Prostate gland (tissue), 2 donors: ENCODE measurements around the gene AGR3.

ENCODE experiments used
- POLR2A ChIP-seq: fragments of 450-650 bp; IDR thresholded peaks from one replicate; pipeline ENCODE4 v1.6.1; 2016; ENCODE audit warnings: antibody characterized with exemption, mild to moderate bottlenecking
- POLR2AphosphoS5 ChIP-seq: sonication (generic); formaldehyde crosslinking; IDR thresholded peaks from one replicate; pipeline ENCODE4 v1.6.1; 2017; ENCODE audit warnings: antibody characterized with exemption
- TF ChIP-seq, protein P1 (sequence below), 4 experiments: fragments of 200-600 bp in 2 of 4; fragments of 450-650 bp in 2 of 4; sonication (generic) in 2 of 4; IDR thresholded peaks; 1 replicate in 3 of 4; 2 replicates in 1 of 4; pipeline ENCODE4 v1.5.1; 2016 to 2019; ENCODE audit warnings: antibody characterized with exemption in 4 of 4, mild to moderate bottlenecking in 2 of 4, moderate library complexity in 2 of 4

DNA sequence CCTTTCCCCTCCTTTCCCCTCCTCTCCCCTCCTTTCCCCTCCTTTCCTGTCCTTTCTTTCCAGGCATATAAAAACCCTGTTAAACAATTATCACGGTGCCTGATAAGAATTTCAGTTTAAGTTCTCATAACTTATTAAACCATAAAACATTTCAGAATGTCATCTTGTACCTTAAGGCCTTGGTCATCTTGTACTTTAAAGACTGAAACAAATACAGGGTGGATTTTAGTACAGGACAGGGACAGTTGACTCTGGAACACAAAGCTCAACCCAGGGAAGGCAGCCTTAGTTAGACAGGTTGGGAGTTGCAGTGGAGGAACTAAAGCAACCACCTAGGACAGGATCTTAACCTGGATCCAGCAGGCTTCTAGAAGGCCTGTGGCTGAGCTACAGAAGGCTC, 1.2 kb downstream of the AGR3 start:
- TF ChIP-seq POLR2AphosphoS5: no peak
- no peak for TF ChIP-seq POLR2A
- TF ChIP-seq, protein P1, sequence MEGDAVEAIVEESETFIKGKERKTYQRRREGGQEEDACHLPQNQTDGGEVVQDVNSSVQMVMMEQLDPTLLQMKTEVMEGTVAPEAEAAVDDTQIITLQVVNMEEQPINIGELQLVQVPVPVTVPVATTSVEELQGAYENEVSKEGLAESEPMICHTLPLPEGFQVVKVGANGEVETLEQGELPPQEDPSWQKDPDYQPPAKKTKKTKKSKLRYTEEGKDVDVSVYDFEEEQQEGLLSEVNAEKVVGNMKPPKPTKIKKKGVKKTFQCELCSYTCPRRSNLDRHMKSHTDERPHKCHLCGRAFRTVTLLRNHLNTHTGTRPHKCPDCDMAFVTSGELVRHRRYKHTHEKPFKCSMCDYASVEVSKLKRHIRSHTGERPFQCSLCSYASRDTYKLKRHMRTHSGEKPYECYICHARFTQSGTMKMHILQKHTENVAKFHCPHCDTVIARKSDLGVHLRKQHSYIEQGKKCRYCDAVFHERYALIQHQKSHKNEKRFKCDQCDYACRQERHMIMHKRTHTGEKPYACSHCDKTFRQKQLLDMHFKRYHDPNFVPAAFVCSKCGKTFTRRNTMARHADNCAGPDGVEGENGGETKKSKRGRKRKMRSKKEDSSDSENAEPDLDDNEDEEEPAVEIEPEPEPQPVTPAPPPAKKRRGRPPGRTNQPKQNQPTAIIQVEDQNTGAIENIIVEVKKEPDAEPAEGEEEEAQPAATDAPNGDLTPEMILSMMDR (IDR thresholded peaks at IDR 0.05): no peak
